GM12874 (cell line): ENCODE measurements around the gene TNIK.

Experiments used
- CTCF ChIP-seq: IDR thresholded peaks from 2 replicates; pipeline ENCODE4 v1.5.1; 2011; ENCODE audit warnings: low read depth, mild to moderate bottlenecking, control low read depth, low read length, moderate library complexity; ENCODE audit not compliant: insufficient read depth

Gene TNIK

GRCh38 chr3:171313702-171314101 lies 146.5 kb downstream of the TNIK start:
- no peak for TF ChIP-seq CTCF

GRCh38 chr3:171312741-171313140 lies 147.5 kb downstream of the TNIK start:
- TF ChIP-seq CTCF: no peak

GRCh38 chr3:171311784-171312183 lies 148.4 kb downstream of the TNIK start:
- TF ChIP-seq CTCF: no peak

GRCh38 chr3:171309906-171310359 lies 150.3 kb downstream of the TNIK start:
- TF ChIP-seq CTCF: no peak

GRCh38 chr3:171307988-171308387 lies 152.2 kb downstream of the TNIK start:
- TF ChIP-seq CTCF: no peak

- no peak for TF ChIP-seq CTCF
Measured at GRCh38 chr3:171307046-171307585, 153.1 kb downstream of the TNIK start.

- no peak for TF ChIP-seq CTCF
Measured at GRCh38 chr3:171306631-171307030, 153.6 kb downstream of the TNIK start.

- TF ChIP-seq CTCF: no peak
Measured at GRCh38 chr3:171301998-171302397, 158.2 kb downstream of the TNIK start.
